Naive thymus-derived CD8-positive, alpha-beta T cell (primary cell): ENCODE data around the gene DMPK. TPM values are rescaled to one million over a fixed set of nuclear protein-coding genes. Genes with fewer than 3 reads are reported as not detected.

ENCODE experiments used
- ATAC-seq, 2 donors: fragments of 150-1000 bp; cut with Tn5 transposase in 1 of 2; sonication (Bioruptor Pico), chemical (Tn5 transposase) in 1 of 2; 1 replicate in 1 of 2; 2 replicates in 1 of 2; pipeline ENCODE4 v1.10.0; 2021; ENCODE audit warnings: mild to moderate bottlenecking in 2 of 2, moderate library complexity in 2 of 2
- POLR2A ChIA-PET: fragments of 350-600 bp; sonication (Branson Sonifier 250); formaldehyde crosslinking; loops from one replicate; lab custom pipeline; 2021; ENCODE audit warnings: antibody characterized with exemption; lab: Charles Lee
- DNase-seq, 10 donors: peaks; one replicate each; pipeline versions ENCODE4 v3.0.0 to v3.0.0-alpha.2; 2020 to 2022
- H3K27ac Mint-ChIP-seq, 10 donors: one replicate each; pipeline ENCODE4 v1.8.0; 2020 to 2022; ENCODE audit warnings: mild to moderate bottlenecking in 10 of 10, mixed read lengths in 10 of 10, moderate library complexity in 4 of 10, inconsistent platforms in 1 of 10
- H3K27me3 Mint-ChIP-seq, 5 donors: one replicate each; pipeline ENCODE4 v1.8.0; 2021 to 2022; ENCODE audit warnings: mixed read lengths in 5 of 5
- H3K36me3 Mint-ChIP-seq, 3 donors: one replicate each; pipeline ENCODE4 v1.8.0; 2020 to 2022; ENCODE audit warnings: mixed read lengths in 3 of 3, mild to moderate bottlenecking in 2 of 3, inconsistent platforms in 1 of 3
- H3K4me1 Mint-ChIP-seq, 4 donors: one replicate each; pipeline ENCODE4 v1.8.0; 2021 to 2022; ENCODE audit warnings: mixed read lengths in 4 of 4
- H3K4me3 Mint-ChIP-seq, 10 donors: one replicate each; pipeline ENCODE4 v1.8.0; 2020 to 2022; ENCODE audit warnings: mild to moderate bottlenecking in 10 of 10, mixed read lengths in 10 of 10, moderate library complexity in 6 of 10, inconsistent platforms in 1 of 10
- H3K9me3 Mint-ChIP-seq, 9 donors: one replicate each; pipeline ENCODE4 v1.8.0; 2020 to 2022; ENCODE audit warnings: mixed read lengths in 9 of 9, mild to moderate bottlenecking in 3 of 9, inconsistent platforms in 1 of 9, moderate library complexity in 1 of 9
- polyA plus RNA-seq, 3 donors: library from polyadenylated mRNA; unstranded; fragments of 300-500 nt; fragmentation: Illumina TruSeq; gene quantifications; one replicate each; pipeline ENCODE4 v1.2.3, GENCODE V29; 2021
- total RNA-seq, 8 experiments: library from RNA in 2 of 8; stranded (reverse) in 2 of 8; gene quantifications; one replicate each; pipeline ENCODE4 v1.2.3 and lab custom pipeline; 2021 to 2026

DMPK gene
- total and polyA plus RNA-seq, 5 experiments from 2014 or later, result 0.60 to 44.3 (median 0.99) TPM

- POLR2A ChIA-PET, result interaction anchor here (0.6 to 1.6 kb wide), 4 partner anchors 8 to 1825 kb away, joined by 3 to 6 read pairs (median 4); partner anchors contain the start of gene DMWD
- Mint-ChIP-seq H3K9me3 (no peaks in the 10 kb centered on the region), H3K4me3 (no peak overlapping the region), H3K27ac (no peak overlapping the region), H3K4me1 (peaks cover 13 to 33% (median 23%) of the 10 kb centered on the region in 4 donors), H3K36me3 (peaks cover 0 to 38% (median 22%) of the 10 kb centered on the region in 3 donors), H3K27me3 (peaks cover 12 to 60% (median 32%) of the 10 kb centered on the region in 5 donors)
- DNase-seq (no peak), ATAC-seq (no peak)
Observed at GRCh38 chr19:45782820-45783785, 813 bp upstream of the DMPK start.

GRCh38 chr19:45781214-45782161 lies 802 bp downstream of the DMPK start:
- no peak overlapping the region for H3K4me3 Mint-ChIP-seq
- ATAC-seq (no peak), DNase-seq (no peak)
- H3K4me1 Mint-ChIP-seq, result peaks cover 11 to 27% (median 22%) of the 10 kb centered on the region in 4 donors
- no peaks in the 10 kb centered on the region for H3K9me3 Mint-ChIP-seq
- peaks cover 0 to 40% (median 14%) of the 10 kb centered on the region in 3 donors for H3K36me3 Mint-ChIP-seq
- POLR2A ChIA-PET, result interaction anchor here (0.6 to 1.6 kb wide), 4 partner anchors 9 to 91 kb away, joined by 3 to 4 read pairs (median 3); partner anchors contain the start of gene DMWD
- peaks cover 11 to 63% (median 41%) of the 10 kb centered on the region in 5 donors for H3K27me3 Mint-ChIP-seq
- no peak overlapping the region for H3K27ac Mint-ChIP-seq

GRCh38 chr19:45780448-45781213 lies 1.7 kb downstream of the DMPK start:
- Mint-ChIP-seq H3K4me3 (no peak overlapping the region), H3K27me3 (peaks cover 11 to 64% (median 41%) of the 10 kb centered on the region in 5 donors), H3K9me3 (no peaks in the 10 kb centered on the region), H3K27ac (no peak overlapping the region), H3K36me3 (peaks cover 0 to 38% (median 10%) of the 10 kb centered on the region in 3 donors), H3K4me1 (peaks cover 11 to 27% (median 22%) of the 10 kb centered on the region in 4 donors)
- no peak for DNase-seq
- ATAC-seq, result no peak
- POLR2A ChIA-PET, result no interaction called here

- DNase-seq (no peak), ATAC-seq (peak in 1 of 2 donors; percentile 8)
- POLR2A ChIA-PET, result interaction anchor here (1.8 kb wide), 1 partner anchor 11 kb away, joined by 7 read pairs; no protein-coding TSS in a partner anchor
- H3K36me3 Mint-ChIP-seq, result peaks cover 0 to 39% (median 7%) of the 10 kb centered on the region in 3 donors
- H3K4me3 Mint-ChIP-seq, result peak overlapping the region in 2 of 10 donors; percentile 85 to 95
- H3K4me1 Mint-ChIP-seq, result peaks cover 11 to 27% (median 20%) of the 10 kb centered on the region in 4 donors
- H3K9me3 Mint-ChIP-seq, result no peaks in the 10 kb centered on the region
- no peak overlapping the region for H3K27ac Mint-ChIP-seq
- H3K27me3 Mint-ChIP-seq, result peaks cover 11 to 64% (median 41%) of the 10 kb centered on the region in 5 donors
Observed at GRCh38 chr19:45780146-45780447, 2.2 kb downstream of the DMPK start.

- H3K9me3 Mint-ChIP-seq, result no peaks in the 10 kb centered on the region
- peak; percentile 49 to 81 (median 62) for DNase-seq
- peak; percentile 77 to 88 for ATAC-seq
- POLR2A ChIA-PET, result interaction anchor here (1.1 to 1.8 kb wide), 2 partner anchors 10 to 12 kb away, joined by 7 to 13 read pairs; partner anchors contain the start of gene SIX5
- H3K36me3 Mint-ChIP-seq, result peaks cover 0 to 41% (median 7%) of the 10 kb centered on the region in 3 donors
- H3K4me3 Mint-ChIP-seq, result peak overlapping the region; percentile 63 to 95 (median 83)
- peak overlapping the region in 4 of 10 donors; percentile 0 to 60 (median 22) for H3K27ac Mint-ChIP-seq
- H3K27me3 Mint-ChIP-seq, result peaks cover 11 to 62% (median 41%) of the 10 kb centered on the region in 5 donors
- H3K4me1 Mint-ChIP-seq, result peaks cover 11 to 27% (median 20%) of the 10 kb centered on the region in 4 donors
Observed at GRCh38 chr19:45779231-45780145, 2.8 kb downstream of the DMPK start.

- H3K9me3 Mint-ChIP-seq, result no peaks in the 10 kb centered on the region
- no peak for DNase-seq
- peaks cover 9 to 27% (median 22%) of the 10 kb centered on the region in 4 donors for H3K4me1 Mint-ChIP-seq
- POLR2A ChIA-PET, result interaction anchor here (0.8 to 1.8 kb wide), 2 partner anchors 10 to 13 kb away, joined by 3 to 7 read pairs; no protein-coding TSS in a partner anchor
- peaks cover 0 to 33% (median 7%) of the 10 kb centered on the region in 3 donors for H3K36me3 Mint-ChIP-seq
- no peak overlapping the region for H3K27ac Mint-ChIP-seq
- H3K4me3 Mint-ChIP-seq, result peak overlapping the region in 7 of 10 donors; percentile 28 to 95 (median 67)
- H3K27me3 Mint-ChIP-seq, result peaks cover 11 to 50% (median 34%) of the 10 kb centered on the region in 5 donors
- ATAC-seq, result no peak
Observed at GRCh38 chr19:45778010-45778661, 4.2 kb downstream of the DMPK start.

- no peak for ATAC-seq
- H3K36me3 Mint-ChIP-seq, result peaks cover 0 to 33% (median 7%) of the 10 kb centered on the region in 3 donors
- peaks cover 9 to 29% (median 22%) of the 10 kb centered on the region in 4 donors for H3K4me1 Mint-ChIP-seq
- no peak for DNase-seq
- H3K27ac Mint-ChIP-seq, result no peak overlapping the region
- H3K9me3 Mint-ChIP-seq, result no peaks in the 10 kb centered on the region
- POLR2A ChIA-PET, result interaction anchor here (0.8 kb wide), 1 partner anchor 11 kb away, joined by 3 read pairs; no protein-coding TSS in a partner anchor
- peaks cover 11 to 50% (median 34%) of the 10 kb centered on the region in 5 donors for H3K27me3 Mint-ChIP-seq
- no peak overlapping the region for H3K4me3 Mint-ChIP-seq
Observed at GRCh38 chr19:45777395-45777961, 4.8 kb downstream of the DMPK start.

- no peak overlapping the region for H3K27ac Mint-ChIP-seq
- POLR2A ChIA-PET, result no interaction called here
- no peaks in the 10 kb centered on the region for H3K9me3 Mint-ChIP-seq
- H3K4me3 Mint-ChIP-seq, result no peak overlapping the region
- DNase-seq (no peak), ATAC-seq (no peak)
- peaks cover 16 to 37% (median 24%) of the 10 kb centered on the region in 4 donors for H3K4me1 Mint-ChIP-seq
- peaks cover 0 to 33% (median 7%) of the 10 kb centered on the region in 3 donors for H3K36me3 Mint-ChIP-seq
- peaks cover 6 to 33% (median 20%) of the 10 kb centered on the region in 5 donors for H3K27me3 Mint-ChIP-seq
Observed at GRCh38 chr19:45774765-45775164, 7.5 kb downstream of the DMPK start.

- POLR2A ChIA-PET, result interaction anchor here (0.5 to 1.6 kb wide), 5 partner anchors 19 to 1050 kb away, joined by 3 to 7 read pairs (median 4); no protein-coding TSS in a partner anchor
- Mint-ChIP-seq H3K36me3 (peaks cover 0 to 22% (median 7%) of the 10 kb centered on the region in 3 donors), H3K9me3 (no peaks in the 10 kb centered on the region), H3K27ac (no peak overlapping the region), H3K4me3 (peak overlapping the region in 1 of 10 donors; percentile 10), H3K27me3 (peaks cover 0 to 20% (median 7%) of the 10 kb centered on the region in 5 donors), H3K4me1 (peaks cover 7 to 35% (median 11%) of the 10 kb centered on the region in 4 donors)
- ATAC-seq (no peak), DNase-seq (no peak)
Observed at GRCh38 chr19:45773384-45773783, 8.9 kb downstream of the DMPK start.
